GM20000 (cell line): ENCODE measurements around the gene MAP2K2.
A peak's percentile ranks its signal among the peaks of the same experiment; 100 is the strongest.

Source experiments
- DNase-seq: peaks from one replicate; pipeline ENCODE4 v3.0.0; 2012; ENCODE audit warnings: low spot score
- TF ChIP-seq, protein P1 (sequence below): IDR thresholded peaks from 2 replicates; pipeline ENCODE4 v1.5.1; 2012; ENCODE audit warnings: mild to moderate bottlenecking, control low read depth; ENCODE audit errors: extremely low read depth, missing control alignments

MAP2K2 gene

DNA sequence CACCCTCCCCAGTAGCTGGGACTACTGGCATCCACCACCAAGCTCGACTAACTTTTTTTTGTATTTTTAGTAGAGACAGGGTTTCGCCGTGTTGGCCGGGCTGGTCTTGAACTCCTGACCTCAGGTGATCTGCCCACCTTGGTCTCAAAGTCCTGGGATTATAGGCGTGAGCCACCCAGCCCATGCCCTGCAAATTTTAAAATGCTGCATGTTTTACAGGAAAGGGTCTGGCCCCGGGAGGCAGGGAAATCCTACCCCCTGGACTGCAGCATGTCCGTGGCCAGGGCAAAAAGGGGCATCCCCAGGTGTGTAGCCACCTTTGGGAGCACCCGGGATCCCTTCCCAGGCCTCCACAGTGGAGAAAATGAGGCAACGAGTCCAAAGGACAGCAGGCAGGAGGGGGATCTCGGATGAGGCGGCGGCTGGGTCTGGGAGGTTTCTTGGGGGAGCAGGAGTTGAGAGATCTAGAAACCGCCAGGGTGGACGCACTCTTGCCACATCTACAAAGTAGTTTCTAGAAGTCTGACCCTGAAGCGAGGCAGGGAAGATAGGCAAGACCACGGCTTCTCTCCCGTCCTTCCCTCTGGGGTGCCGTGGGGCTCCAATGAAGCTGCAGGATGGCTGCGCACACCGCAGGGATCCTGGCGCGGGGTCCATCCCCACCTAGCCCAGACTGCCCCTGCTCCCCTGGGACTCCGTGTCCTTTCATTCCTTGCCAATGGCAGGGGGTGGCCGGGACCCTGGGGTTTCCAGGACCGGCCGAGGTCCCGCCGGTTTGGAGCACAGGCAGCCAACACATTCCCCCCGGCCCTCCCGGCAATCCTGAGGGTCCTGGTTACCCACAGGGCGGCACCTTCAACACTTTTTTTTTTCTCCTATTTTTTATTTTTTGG is 35.9 kb downstream of the MAP2K2 start:
- no peak for DNase-seq
- TF ChIP-seq, protein P1, sequence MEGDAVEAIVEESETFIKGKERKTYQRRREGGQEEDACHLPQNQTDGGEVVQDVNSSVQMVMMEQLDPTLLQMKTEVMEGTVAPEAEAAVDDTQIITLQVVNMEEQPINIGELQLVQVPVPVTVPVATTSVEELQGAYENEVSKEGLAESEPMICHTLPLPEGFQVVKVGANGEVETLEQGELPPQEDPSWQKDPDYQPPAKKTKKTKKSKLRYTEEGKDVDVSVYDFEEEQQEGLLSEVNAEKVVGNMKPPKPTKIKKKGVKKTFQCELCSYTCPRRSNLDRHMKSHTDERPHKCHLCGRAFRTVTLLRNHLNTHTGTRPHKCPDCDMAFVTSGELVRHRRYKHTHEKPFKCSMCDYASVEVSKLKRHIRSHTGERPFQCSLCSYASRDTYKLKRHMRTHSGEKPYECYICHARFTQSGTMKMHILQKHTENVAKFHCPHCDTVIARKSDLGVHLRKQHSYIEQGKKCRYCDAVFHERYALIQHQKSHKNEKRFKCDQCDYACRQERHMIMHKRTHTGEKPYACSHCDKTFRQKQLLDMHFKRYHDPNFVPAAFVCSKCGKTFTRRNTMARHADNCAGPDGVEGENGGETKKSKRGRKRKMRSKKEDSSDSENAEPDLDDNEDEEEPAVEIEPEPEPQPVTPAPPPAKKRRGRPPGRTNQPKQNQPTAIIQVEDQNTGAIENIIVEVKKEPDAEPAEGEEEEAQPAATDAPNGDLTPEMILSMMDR: no peak

DNA sequence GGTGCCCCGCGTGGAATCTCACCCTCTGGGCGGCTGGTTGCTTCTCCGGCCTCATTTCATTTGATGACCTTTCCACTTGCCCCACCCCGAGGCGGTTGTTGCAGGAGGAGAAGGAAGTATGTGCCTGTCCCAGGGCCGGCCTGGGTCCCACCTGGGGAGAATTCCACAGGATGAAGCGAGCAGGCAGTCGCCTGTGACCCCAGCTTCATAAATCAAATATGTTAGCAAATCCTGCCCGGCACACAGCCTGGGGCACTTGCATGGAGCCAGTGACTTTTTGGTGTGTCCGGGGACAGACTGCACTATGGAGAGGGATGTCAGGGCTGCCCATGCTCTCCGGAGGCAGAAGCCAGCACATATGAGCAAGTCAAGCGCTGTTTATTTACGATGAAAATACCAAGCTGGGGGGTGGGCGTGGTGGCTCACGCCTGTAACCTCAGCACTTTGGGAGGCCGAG is 37.5 kb downstream of the MAP2K2 start:
- DNase-seq: no peak
- TF ChIP-seq, protein P1: no peak

DNA sequence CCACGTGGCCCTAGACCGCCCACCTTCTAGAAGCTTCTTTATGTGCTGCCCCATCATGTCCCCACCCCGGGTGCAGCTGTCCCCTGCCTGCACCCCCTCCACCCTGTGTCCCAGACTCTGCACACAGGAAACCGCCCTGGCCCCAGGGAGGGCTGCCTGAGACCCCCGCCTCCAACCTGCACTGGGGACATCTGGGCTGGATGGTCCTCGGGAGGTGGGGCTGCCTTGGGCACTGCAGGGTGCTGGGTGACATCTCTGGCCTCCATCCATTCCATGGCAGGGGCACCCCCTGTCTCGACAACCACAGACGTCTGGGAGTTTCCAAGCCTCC is 39.4 kb downstream of the MAP2K2 start:
- TF ChIP-seq, protein P1: no peak
- no peak for DNase-seq

DNA sequence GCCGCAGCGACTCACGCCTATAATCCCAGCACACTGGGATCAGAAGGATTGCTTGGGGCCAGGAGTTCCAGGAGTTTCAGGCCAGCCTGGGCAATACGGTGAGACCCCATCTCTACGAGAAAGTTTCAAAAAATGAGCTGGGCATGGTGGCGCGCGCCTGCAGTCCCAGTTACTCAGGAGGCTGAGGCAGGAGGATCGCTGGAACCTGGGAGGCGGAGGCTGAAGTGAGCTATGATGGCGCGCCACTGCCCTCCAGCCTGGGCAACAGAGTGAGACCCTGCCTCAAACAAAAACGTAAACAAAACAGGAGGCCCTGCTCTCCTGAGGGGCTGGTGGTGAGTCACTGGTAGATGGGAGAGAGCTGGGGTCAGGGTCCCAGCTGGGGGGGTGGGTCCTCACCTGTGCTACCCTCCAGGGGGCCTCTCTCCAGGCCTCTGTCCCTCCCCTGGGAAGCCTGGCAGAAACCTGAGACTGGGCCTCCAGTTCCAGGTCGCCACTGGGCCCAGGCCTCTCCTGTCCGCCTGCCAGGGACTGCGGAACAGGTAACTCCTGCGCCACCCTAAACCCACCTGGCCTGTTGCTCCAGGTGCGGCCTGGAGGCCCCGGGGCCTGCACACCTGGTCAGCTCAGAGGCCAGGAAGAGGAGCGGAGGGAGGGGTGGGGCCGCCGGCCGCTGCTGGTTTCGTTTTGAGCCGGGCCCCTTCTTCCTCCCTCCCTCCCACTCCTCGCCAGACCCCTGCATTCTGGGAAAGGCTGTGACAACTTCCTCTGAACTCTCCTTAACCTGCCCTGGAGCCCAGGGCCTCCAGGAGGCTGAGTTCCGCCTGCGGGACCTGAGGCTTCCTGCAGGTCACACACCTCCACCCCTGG is 40.0 kb downstream of the MAP2K2 start:
- TF ChIP-seq, protein P1: no peak
- peak; percentile 80 for DNase-seq

DNA sequence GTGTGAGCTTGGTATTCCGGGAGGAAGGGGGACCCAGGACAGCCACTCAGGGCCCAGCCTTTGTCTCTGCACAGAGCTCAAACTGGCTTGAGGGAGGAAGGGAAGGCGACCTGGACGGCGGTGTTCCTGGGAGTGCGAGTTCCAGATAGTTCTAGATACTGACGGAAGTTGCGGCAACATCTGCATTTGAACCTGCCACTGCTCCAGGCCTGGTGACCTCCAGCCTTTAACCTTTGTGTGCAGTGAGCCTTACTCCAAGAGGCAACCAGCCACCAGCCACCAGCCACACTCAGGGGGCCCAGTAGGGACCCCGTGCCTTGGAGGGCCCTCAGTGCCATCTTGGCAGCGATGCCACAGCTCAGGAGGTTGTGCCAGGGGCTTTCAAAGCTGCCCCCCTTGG is 41.8 kb downstream of the MAP2K2 start:
- TF ChIP-seq, protein P1: no peak
- no peak for DNase-seq

DNA sequence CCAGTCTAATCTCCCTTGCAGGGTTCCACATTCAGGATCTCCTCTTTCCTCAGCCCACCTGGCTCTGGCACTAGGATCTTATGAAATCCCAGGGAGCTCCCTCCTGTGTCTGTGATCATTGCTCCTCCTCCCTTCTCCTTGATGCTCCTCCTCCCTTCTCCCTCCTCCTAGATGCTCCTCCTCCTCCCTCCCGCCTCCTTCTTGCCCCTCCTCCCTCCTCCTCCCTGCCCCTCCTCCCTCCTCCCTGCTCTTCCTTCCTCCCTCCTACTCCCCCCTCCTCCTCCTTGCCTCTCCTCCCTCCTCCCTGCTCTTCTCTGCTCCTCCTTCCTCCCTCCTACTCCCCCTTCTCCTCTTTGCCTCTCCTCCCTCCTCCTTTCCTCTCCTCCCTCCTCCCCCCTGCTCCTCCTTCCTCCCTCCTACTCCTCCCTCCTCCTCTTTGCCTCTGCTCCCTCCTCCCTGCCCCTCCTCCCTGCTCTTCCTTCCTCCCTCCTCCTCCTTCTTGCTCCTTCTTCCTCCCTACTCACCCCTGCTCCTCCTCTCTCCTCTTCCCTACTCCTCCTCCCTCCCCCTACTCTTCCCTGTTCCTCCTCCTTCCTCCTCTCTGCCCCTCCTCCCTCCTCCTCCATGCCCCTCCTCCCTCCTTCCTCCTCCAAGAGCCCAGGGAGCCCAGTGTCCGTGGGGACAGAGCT is 42.3 kb downstream of the MAP2K2 start:
- DNase-seq: no peak
- TF ChIP-seq, protein P1: no peak

DNA sequence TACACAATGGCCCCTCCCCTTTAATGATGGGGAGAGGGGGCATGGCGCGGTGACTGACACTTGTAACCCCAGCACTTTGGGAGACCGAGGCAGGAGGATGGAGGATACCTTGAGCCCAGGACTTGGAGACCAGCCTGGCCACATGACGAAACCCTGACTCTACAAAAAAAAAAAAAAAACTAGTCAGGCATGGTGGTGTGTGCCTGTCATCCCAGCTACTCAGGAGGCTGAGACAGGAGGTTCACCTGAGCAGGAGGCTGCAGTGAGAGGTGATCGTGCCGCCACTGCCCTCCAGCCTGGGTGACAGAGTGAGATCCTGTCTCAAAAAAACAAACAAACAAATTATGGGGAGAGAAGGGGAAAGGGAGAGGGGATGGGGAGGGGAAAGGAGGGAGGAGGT is 43.4 kb downstream of the MAP2K2 start:
- TF ChIP-seq, protein P1: no peak
- no peak for DNase-seq
